HG03558 (cell line): Measurements from ENCODE around the gene IGSF21.

Source experiments
- ATAC-seq: cut with Tn5 transposase; IDR thresholded peaks from one replicate; pipeline ENCODE4 v1.9.1; 2021; ENCODE audit warnings: moderate number of reproducible peaks; ENCODE audit not compliant: unreplicated experiment; ENCODE audit errors: extremely low read depth

The IGSF21 gene

GRCh38 chr1:18201997-18202719 is 94.6 kb downstream of the IGSF21 start:
- ATAC-seq, result no peak

- no peak for ATAC-seq
Observed at GRCh38 chr1:18203645-18204044, 96.0 kb downstream of the IGSF21 start.

GRCh38 chr1:18204575-18204974 is 97.0 kb downstream of the IGSF21 start:
- ATAC-seq, result no peak

- ATAC-seq, result no peak
Observed at GRCh38 chr1:18205319-18205718, 97.7 kb downstream of the IGSF21 start.

- no peak for ATAC-seq
Observed at GRCh38 chr1:18211764-18212163, 104.2 kb downstream of the IGSF21 start.

GRCh38 chr1:18217398-18218043 is 109.9 kb downstream of the IGSF21 start:
- ATAC-seq, result no peak

GRCh38 chr1:18229625-18230024 is 122.0 kb downstream of the IGSF21 start:
- ATAC-seq, result no peak

- ATAC-seq, result no peak
Observed at GRCh38 chr1:18230321-18230720, 122.7 kb downstream of the IGSF21 start.

- ATAC-seq, result no peak
Observed at GRCh38 chr1:18230840-18231239, 123.2 kb downstream of the IGSF21 start.

- ATAC-seq, result no peak
Observed at GRCh38 chr1:18232052-18232451, 124.5 kb downstream of the IGSF21 start.

- ATAC-seq, result no peak
Observed at GRCh38 chr1:18233176-18233864, 125.7 kb downstream of the IGSF21 start.

GRCh38 chr1:18234790-18235242 is 127.2 kb downstream of the IGSF21 start:
- no peak for ATAC-seq

- no peak for ATAC-seq
Observed at GRCh38 chr1:18237371-18237770, 129.8 kb downstream of the IGSF21 start.

GRCh38 chr1:18238190-18238589 is 130.6 kb downstream of the IGSF21 start:
- no peak for ATAC-seq

GRCh38 chr1:18239671-18240070 is 132.1 kb downstream of the IGSF21 start:
- ATAC-seq, result no peak

- no peak for ATAC-seq
Observed at GRCh38 chr1:18240906-18241305, 133.3 kb downstream of the IGSF21 start.

GRCh38 chr1:18241891-18242290 is 134.3 kb downstream of the IGSF21 start:
- ATAC-seq, result no peak

- no peak for ATAC-seq
Observed at GRCh38 chr1:18243503-18244175, 136.0 kb downstream of the IGSF21 start.

- ATAC-seq, result no peak
Observed at GRCh38 chr1:18244762-18245161, 137.2 kb downstream of the IGSF21 start.

GRCh38 chr1:18245647-18246046 is 138.0 kb downstream of the IGSF21 start:
- no peak for ATAC-seq

- ATAC-seq, result no peak
Observed at GRCh38 chr1:18246543-18246942, 138.9 kb downstream of the IGSF21 start.
